ENCODE measurements around the gene TMEM219. TPM values are rescaled to one million over a fixed set of nuclear protein-coding genes. Genes with fewer than 3 reads are reported as not detected.

The TMEM219 gene
- total and polyA plus RNA-seq, 12 donors: 100 to 300 (median 192) TPM

GRCh38 chr16:29915590-29916247, 46.2 kb upstream of the TMEM219 start:
- intact Hi-C loops (cut with DNase I): no loop called here
- WGBS, 4 donors: 80 to 84% (median 83%) methylated on average over 6 of the region's 6 CpGs
- no peaks in the 10 kb centered on the region for H3K27me3 ChIP-seq

DNA sequence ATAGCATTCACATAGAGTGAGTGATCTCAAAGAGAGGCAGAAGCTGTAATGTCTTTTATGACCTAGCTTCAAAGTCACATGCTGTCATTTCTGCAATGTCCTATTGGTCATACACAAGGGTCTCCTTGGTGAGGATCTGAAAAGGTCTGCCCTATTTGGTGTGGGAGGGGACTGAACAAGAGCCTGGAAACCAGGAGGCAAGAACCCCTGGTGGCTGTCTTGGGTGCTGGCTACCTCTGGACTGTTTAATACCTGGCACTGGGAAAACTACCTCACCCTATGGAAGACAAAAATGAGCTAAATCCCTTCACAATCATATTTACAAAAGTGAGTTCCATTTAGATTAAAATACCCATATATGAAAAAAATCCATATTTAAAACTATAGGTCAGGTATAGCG, 44.9 kb upstream of the TMEM219 start:
- peaks cover 0 to 31% of the 10 kb centered on the region in 2 donors for H3K36me3 ChIP-seq (replicated peaks in 1 of 2)
- intact Hi-C loops (cut with DNase I): no loop called here

More at GRCh38 chr16:29915590-29916247, 46.2 kb upstream of the TMEM219 start:
- Histone ChIP-seq H3K9me3 (replicated peaks in 1 of 3) (no peaks in the 10 kb centered on the region), H3K4me1 (replicated peaks in 1 of 2) (no peaks in the 10 kb centered on the region), H3K36me3 (replicated peaks in 1 of 2) (peaks cover 0 to 23% of the 10 kb centered on the region in 2 donors), H3K4me3 (no peak overlapping the region), H3K27ac (no peak overlapping the region)
- no peak for DNase-seq
- TF ChIP-seq POLR2A (IDR thresholded peaks at IDR 0.05): no peak
- TF ChIP-seq, protein P1, sequence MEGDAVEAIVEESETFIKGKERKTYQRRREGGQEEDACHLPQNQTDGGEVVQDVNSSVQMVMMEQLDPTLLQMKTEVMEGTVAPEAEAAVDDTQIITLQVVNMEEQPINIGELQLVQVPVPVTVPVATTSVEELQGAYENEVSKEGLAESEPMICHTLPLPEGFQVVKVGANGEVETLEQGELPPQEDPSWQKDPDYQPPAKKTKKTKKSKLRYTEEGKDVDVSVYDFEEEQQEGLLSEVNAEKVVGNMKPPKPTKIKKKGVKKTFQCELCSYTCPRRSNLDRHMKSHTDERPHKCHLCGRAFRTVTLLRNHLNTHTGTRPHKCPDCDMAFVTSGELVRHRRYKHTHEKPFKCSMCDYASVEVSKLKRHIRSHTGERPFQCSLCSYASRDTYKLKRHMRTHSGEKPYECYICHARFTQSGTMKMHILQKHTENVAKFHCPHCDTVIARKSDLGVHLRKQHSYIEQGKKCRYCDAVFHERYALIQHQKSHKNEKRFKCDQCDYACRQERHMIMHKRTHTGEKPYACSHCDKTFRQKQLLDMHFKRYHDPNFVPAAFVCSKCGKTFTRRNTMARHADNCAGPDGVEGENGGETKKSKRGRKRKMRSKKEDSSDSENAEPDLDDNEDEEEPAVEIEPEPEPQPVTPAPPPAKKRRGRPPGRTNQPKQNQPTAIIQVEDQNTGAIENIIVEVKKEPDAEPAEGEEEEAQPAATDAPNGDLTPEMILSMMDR (IDR thresholded peaks at IDR 0.05): no peak

DNA sequence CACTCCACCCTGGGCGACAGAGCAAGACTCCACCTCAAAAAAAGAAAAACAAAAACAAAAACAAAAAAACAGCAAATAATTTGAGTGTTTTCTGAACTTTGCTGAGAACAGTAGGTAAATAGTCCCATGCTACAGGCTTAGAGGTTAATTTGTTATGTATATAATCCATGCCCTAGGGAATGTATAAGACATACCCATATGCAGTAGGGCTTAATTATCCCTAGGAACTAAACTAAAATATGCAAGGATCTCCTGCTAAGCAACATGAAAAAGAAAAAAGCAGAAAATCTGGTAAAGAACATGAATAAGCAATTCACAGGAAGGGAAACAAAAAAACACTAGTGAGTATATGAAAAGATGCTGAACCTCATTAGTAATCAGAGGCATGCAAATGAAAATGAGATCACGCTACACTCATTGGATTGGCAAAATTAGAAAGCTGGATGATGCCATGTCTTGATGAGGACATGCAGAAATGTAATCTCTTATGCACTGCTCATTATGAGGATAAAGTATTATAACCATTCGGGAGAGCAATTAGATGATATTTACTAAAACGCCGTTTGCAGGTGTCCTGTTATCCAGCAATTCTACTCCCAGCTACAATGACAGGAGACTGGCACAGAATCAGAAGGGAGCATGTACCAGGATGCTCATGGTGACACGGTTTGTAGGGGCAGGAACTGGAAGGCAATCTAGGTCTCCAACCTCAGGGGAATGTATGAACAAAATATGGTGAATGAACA, 41.4 kb upstream of the TMEM219 start:
- no peaks in the 10 kb centered on the region for H3K27me3 ChIP-seq
- H3K4me3 ChIP-seq: no peak overlapping the region
- no peaks in the 10 kb centered on the region for H3K9me3 ChIP-seq (replicated peaks in 1 of 3)
- H3K36me3 ChIP-seq (replicated peaks in 1 of 2): peaks cover 0 to 31% of the 10 kb centered on the region in 2 donors
- H3K27ac ChIP-seq: no peak overlapping the region
- DNase-seq: no peak
- intact Hi-C loops (cut with DNase I): loop anchor here in 1 of 2 donors (10.0 kb wide), 1 partner anchor 74 kb away; the partner anchor contains the start of genes HIRIP3 and INO80E
- peaks cover 16 to 20% of the 10 kb centered on the region in 2 donors for H3K4me1 ChIP-seq (replicated peaks in 1 of 2)
- WGBS, 4 donors: 80 to 97% (median 86%) methylated on average over 6 of the region's 6 CpGs
- TF ChIP-seq, protein P1 (IDR thresholded peaks at IDR 0.05): no peak
- TF ChIP-seq POLR2A (IDR thresholded peaks at IDR 0.05): no peak

More for the DNA sequence above, 44.9 kb upstream of the TMEM219 start:
- DNase-seq: no peak
- Histone ChIP-seq H3K9me3 (replicated peaks in 1 of 3) (no peaks in the 10 kb centered on the region), H3K4me1 (replicated peaks in 1 of 2) (peaks cover under 1% of the 10 kb centered on the region in 2 donors), H3K4me3 (no peak overlapping the region), H3K27me3 (no peaks in the 10 kb centered on the region), H3K27ac (no peak overlapping the region)
- WGBS, 4 donors: 96 to 97% (median 96%) methylated on average over 1 of the region's 1 CpG
- TF ChIP-seq, protein P1 (IDR thresholded peaks at IDR 0.05): no peak
- TF ChIP-seq POLR2A (IDR thresholded peaks at IDR 0.05): no peak

DNA sequence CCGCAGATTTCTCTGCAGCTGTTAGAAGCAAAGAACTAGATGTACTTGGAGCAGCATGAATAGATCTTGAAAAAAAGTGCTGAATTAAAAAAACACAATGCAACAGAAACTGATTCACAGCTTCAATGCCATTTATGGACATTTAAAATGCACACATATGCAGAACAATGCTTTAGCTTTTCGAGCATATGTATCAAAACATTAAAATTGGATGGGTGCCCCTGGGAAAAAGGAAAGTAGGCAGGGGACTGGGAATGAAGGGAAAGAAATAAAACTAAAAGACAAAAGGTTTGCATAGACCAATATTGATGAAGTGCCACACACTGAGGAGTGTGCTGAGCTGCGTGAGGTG, 40.9 kb upstream of the TMEM219 start:
- H3K27ac ChIP-seq: no peak overlapping the region
- 78 to 87% (median 80%) methylated on average over 3 of the region's 3 CpGs for WGBS, 4 donors
- H3K36me3 ChIP-seq (replicated peaks in 1 of 2): peaks cover 0 to 31% of the 10 kb centered on the region in 2 donors
- no peaks in the 10 kb centered on the region for H3K9me3 ChIP-seq (replicated peaks in 1 of 3)
- DNase-seq: no peak
- intact Hi-C loops (cut with DNase I): loop anchor here in 1 of 2 donors (10.0 kb wide), 1 partner anchor 74 kb away; the partner anchor contains the start of genes HIRIP3 and INO80E
- TF ChIP-seq, protein P1 (IDR thresholded peaks at IDR 0.05): no peak
- no peak for TF ChIP-seq POLR2A (IDR thresholded peaks at IDR 0.05)
- no peaks in the 10 kb centered on the region for H3K27me3 ChIP-seq
- no peak overlapping the region for H3K4me3 ChIP-seq
- peaks cover 16 to 20% of the 10 kb centered on the region in 2 donors for H3K4me1 ChIP-seq (replicated peaks in 1 of 2)
